GM12891 (cell line): ENCODE measurements around the gene ZNF121.

Experiments used
- PAX5 ChIP-seq: IDR thresholded peaks from 2 replicates; pipeline ENCODE4 v1.6.1; 2011; ENCODE audit warnings: low read length, moderate library complexity, mild to moderate bottlenecking; ENCODE audit not compliant: insufficient read depth, severe bottlenecking
- POLR2A ChIP-seq: IDR thresholded peaks from 2 replicates; pipeline ENCODE4 v1.6.1; 2011; ENCODE audit warnings: low read depth, low read length, control low read depth
- POLR2AphosphoS5 ChIP-seq: IDR thresholded peaks from 2 replicates; pipeline ENCODE4 v1.6.1; 2011; ENCODE audit warnings: low read depth, low read length, control low read depth
- SPI1 ChIP-seq: IDR thresholded peaks from 2 replicates; pipeline ENCODE4 v1.6.1; 2011; ENCODE audit warnings: low read depth, low read length, control low read depth
- TAF1 ChIP-seq: IDR thresholded peaks from 2 replicates; pipeline ENCODE4 v1.6.1; 2011; ENCODE audit warnings: low read depth, low read length, control low read depth

GRCh38 chr19:9627856-9628255 is 43.6 kb upstream of the ZNF121 start:
- TF ChIP-seq POLR2AphosphoS5 (no peak), TAF1 (no peak), POLR2A (no peak), PAX5 (no peak), SPI1 (no peak)
